GM15510 (cell line): ENCODE measurements around the gene MAPT.

ENCODE experiments used
- POLR2A ChIP-seq: IDR thresholded peaks from 3 replicates; pipeline ENCODE4 v1.6.1; 2011; ENCODE audit warnings: borderline replicate concordance; ENCODE audit not compliant: insufficient read length; ENCODE audit errors: extremely low read depth

MAPT gene

GRCh38 chr17:46002311-46002972 is 108.1 kb downstream of the MAPT start:
- TF ChIP-seq POLR2A = no peak

- no peak for TF ChIP-seq POLR2A
These were observed 108.6 kb downstream of the MAPT start for GRCh38 chr17:46002973-46003316.

- TF ChIP-seq POLR2A = no peak
These were observed 109.8 kb downstream of the MAPT start for GRCh38 chr17:46003907-46004748.

GRCh38 chr17:46007461-46007965 is 113.2 kb downstream of the MAPT start:
- TF ChIP-seq POLR2A = no peak

GRCh38 chr17:46008591-46008990 is 114.2 kb downstream of the MAPT start:
- TF ChIP-seq POLR2A = no peak

- no peak for TF ChIP-seq POLR2A
These were observed 115.6 kb downstream of the MAPT start for GRCh38 chr17:46009681-46010596.

- no peak for TF ChIP-seq POLR2A
These were observed 116.3 kb downstream of the MAPT start for GRCh38 chr17:46010597-46011186.

- no peak for TF ChIP-seq POLR2A
These were observed 117.6 kb downstream of the MAPT start for GRCh38 chr17:46011711-46012505.

- TF ChIP-seq POLR2A = no peak
These were observed 118.2 kb downstream of the MAPT start for GRCh38 chr17:46012506-46013079.

- no peak for TF ChIP-seq POLR2A
These were observed 118.8 kb downstream of the MAPT start for GRCh38 chr17:46013127-46013501.

- no peak for TF ChIP-seq POLR2A
These were observed 119.3 kb downstream of the MAPT start for GRCh38 chr17:46013502-46014165.

- no peak for TF ChIP-seq POLR2A
These were observed 125.8 kb downstream of the MAPT start for GRCh38 chr17:46020023-46020761.

- no peak for TF ChIP-seq POLR2A
These were observed 126.6 kb downstream of the MAPT start for GRCh38 chr17:46020998-46021397.

GRCh38 chr17:46023783-46024388 is 129.5 kb downstream of the MAPT start:
- no peak for TF ChIP-seq POLR2A
